CD4-positive, alpha-beta T cell treated with Interleukin-17A for 1 hour (primary cell): ENCODE measurements around the gene TRUB1.

Experiments
- DNase-seq: peaks from one replicate; pipeline ENCODE4 v3.0.0-alpha.2; 2020

The TRUB1 gene

DNA sequence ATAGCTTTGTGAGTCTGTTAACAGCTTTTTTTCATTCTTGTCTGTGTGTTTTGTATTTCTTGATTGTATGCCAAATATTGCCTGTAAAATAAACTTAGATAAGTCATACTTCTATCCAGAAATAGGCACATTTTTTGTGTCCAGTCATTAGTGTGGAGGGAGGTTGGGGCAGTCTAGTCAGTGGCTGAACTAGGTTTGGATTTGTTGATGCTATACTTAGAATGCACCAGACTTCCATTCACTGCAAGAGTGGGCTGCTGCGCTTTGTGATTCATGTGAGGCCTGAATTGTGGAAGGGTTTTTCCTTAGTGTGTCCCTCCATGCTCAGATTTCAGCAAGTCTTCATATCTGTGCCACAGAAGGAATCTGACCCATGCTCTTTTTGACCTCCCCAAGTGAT lies 50.0 kb downstream of the TRUB1 start:
- DNase-seq = no peak

- no peak for DNase-seq
These were observed 52.6 kb downstream of the TRUB1 start for GRCh38 chr10:114990586-114990985.

GRCh38 chr10:114990991-114991390 lies 53.0 kb downstream of the TRUB1 start:
- DNase-seq = no peak

GRCh38 chr10:114992189-114992775 lies 54.3 kb downstream of the TRUB1 start:
- DNase-seq = no peak

GRCh38 chr10:114995468-114996247 lies 57.7 kb downstream of the TRUB1 start:
- no peak for DNase-seq

DNA sequence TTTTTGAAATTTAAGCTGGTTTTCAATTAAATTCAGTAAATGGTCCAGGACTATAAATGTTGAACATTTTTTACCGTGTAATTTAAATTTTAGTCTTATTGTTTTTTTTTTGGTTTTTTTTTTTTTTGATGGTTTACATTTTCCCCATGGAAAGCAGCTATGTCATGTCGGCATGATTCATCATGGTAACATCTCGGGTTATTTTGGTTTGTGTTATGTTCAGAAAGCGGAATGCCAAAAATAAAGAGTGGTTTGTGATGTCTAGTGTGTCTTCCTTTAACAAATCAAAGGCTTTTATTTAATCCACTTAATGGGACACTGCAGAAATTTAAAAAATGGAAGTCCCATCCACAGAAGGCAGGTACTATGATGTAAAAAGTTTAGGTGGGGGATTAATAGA lies 58.5 kb downstream of the TRUB1 start:
- DNase-seq = no peak

- DNase-seq = no peak
These were observed 61.0 kb downstream of the TRUB1 start for GRCh38 chr10:114998993-114999392.

DNA sequence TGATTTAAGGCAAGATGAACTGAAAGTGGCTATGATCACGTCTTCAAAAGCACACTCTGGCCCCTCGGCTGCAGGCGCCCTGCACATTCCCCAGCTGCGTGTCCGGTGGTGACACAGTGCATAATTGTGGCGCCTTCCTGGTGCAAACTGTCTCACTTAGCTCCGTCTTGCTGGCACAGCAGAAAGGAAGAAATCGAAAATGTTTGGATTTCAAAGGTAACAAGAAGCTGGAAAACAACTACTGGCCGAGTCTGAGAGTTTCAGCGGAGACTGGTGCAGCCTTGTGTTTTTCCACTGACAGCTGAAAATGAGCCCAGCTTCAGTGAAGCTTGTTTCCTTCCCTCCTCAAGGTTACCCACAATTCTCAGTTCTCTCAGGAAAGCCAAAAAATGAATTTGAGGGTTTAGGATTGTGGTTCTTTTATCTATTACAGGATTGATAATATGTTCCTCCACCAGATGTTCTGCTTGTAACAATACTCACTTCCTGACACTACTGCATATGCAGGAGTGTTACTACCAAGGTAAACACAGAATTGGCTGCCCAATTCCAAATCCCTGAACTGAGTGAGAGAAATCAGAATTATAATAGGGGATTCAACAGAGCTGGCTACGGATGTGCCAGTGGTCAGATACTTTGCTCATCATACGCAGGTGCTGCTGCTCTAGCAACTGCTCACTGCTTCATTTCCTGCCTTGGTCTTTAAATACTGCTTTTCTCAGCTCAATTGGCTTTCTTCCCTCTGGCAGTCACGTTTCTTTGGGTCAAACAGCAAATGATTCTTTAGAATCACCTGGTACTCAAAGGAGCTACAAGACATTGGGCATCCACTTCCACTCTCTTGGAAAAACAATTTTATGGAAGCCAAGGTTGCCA lies 63.7 kb downstream of the TRUB1 start:
- no peak for DNase-seq

GRCh38 chr10:115003396-115003795 lies 65.4 kb downstream of the TRUB1 start:
- no peak for DNase-seq

GRCh38 chr10:115004236-115004862 lies 66.4 kb downstream of the TRUB1 start:
- DNase-seq = no peak

DNA sequence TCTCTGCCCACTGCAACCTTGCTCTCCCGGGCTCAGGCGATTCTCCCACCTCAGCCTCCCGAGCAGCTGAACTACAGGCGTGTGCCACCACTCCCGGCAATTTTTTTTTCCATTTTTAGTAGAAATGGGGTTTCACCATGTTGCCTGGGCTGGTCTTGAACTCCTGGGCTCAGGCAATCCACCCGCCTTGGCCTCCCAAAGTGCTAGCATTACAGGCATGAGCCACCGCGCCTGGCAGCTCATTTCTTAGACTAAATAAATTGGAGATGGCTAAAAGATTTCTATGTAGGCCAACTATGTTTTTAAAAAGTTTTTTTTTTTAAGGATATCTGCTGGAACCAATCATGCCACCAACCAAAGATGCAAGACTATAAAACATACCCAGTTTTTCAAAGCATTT lies 67.8 kb downstream of the TRUB1 start:
- no peak for DNase-seq

GRCh38 chr10:115018185-115018931 lies 80.4 kb downstream of the TRUB1 start:
- DNase-seq = no peak

GRCh38 chr10:115020449-115020848 lies 82.5 kb downstream of the TRUB1 start:
- no peak for DNase-seq

DNA sequence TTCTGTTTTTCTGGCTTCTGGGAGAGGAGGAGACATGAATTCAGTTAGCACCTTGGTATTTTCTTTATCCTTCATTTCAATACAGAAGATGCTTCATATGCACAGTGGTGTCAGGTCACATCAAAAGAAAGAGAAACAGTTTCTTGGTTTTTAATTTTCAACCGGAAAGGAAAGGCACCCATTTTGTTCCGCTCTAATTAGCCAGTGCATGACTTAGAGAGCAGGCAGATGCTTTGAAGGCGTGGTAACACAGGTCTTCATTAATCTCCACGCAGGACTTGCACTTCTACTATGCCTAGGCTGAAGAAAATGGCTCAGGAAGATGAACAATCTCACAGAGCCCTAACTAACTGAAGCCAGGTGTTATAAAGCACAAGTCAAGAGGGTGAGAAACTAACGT lies 84.7 kb downstream of the TRUB1 start:
- DNase-seq = no peak

- DNase-seq = no peak
These were observed 85.7 kb downstream of the TRUB1 start for GRCh38 chr10:115023715-115024114.

GRCh38 chr10:115024371-115024770 lies 86.4 kb downstream of the TRUB1 start:
- no peak for DNase-seq

DNA sequence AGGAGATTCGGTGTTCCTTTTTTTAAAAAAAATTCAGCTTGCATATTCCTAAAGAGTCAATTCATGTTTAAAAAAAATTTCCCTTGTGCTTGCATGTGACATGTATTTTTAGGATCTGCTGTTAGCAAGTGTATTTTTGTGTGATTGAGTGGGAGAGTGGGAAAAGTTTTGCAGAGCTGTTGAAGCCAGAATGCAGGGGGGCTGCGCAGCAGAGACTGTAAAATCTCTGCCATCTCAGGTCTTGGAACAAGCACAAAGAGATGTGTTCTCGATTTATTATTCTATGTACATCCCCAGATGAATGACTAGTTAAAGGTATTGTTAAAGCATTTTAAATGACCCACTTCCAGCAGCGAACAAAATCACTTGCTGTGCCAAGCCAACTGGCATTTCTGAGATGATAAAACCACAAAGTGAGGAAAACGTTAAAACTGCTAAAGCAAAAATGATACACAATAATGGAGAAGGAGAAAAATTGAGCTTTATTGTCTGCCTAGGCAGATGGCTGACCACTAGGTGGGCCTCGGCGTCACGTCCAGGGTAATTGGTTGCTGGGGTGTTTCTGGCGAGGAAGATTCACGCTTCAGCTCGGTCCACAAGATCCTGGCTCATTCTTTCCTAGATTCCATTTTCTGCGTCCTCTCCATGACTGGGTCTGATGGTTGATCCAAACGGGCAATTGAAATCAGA lies 88.2 kb downstream of the TRUB1 start:
- DNase-seq = no peak

- no peak for DNase-seq
These were observed 88.7 kb downstream of the TRUB1 start for GRCh38 chr10:115026746-115027140.
